Duodenal mucosa (tissue), 2 donors: ENCODE measurements around the gene CCDC85C.

Experiments used
- H3K27ac ChIP-seq: one replicate; pipeline ENCODE4 v1.7.0; 2013; ENCODE audit warnings: low read depth, low read length
- H3K27me3 ChIP-seq, 2 donors: one replicate each; pipeline ENCODE4 v1.7.0; 2013; ENCODE audit warnings: low read length in 2 of 2, control low read depth in 1 of 2; ENCODE audit not compliant: insufficient read depth in 2 of 2, control insufficient read depth in 1 of 2
- H3K36me3 ChIP-seq, 2 donors: one replicate each; pipeline ENCODE4 v1.7.0; 2013; ENCODE audit warnings: low read length in 2 of 2, control low read depth in 1 of 2; ENCODE audit not compliant: insufficient read depth in 2 of 2, control insufficient read depth in 1 of 2
- H3K4me1 ChIP-seq, 2 donors: one replicate each; pipeline ENCODE4 v1.7.0; 2013; ENCODE audit warnings: low read length in 2 of 2, control low read depth in 1 of 2; ENCODE audit not compliant: insufficient read depth in 2 of 2, control insufficient read depth in 1 of 2
- H3K4me3 ChIP-seq, 2 donors: one replicate each; pipeline ENCODE4 v1.7.0; 2013; ENCODE audit warnings: low read length in 2 of 2, low read depth in 1 of 2
- H3K9ac ChIP-seq, 2 donors: one replicate each; pipeline ENCODE4 v1.7.0; 2013; ENCODE audit warnings: low read length in 2 of 2, low read depth in 1 of 2
- H3K9me3 ChIP-seq, 2 donors: one replicate each; pipeline ENCODE4 v1.7.0; 2013; ENCODE audit warnings: low read length in 2 of 2, control low read depth in 1 of 2; ENCODE audit not compliant: control insufficient read depth in 1 of 2

The CCDC85C gene

GRCh38 chr14:99475660-99476059, 128.3 kb downstream of the CCDC85C start:
- H3K9me3 ChIP-seq = no peaks in the 10 kb centered on the region
- H3K4me1 ChIP-seq = peaks cover 23 to 26% of the 10 kb centered on the region in 2 donors
- H3K27ac ChIP-seq = no peak overlapping the region
- no peak overlapping the region for H3K9ac ChIP-seq
- H3K27me3 ChIP-seq = no peaks in the 10 kb centered on the region
- no peak overlapping the region for H3K4me3 ChIP-seq
- H3K36me3 ChIP-seq = no peaks in the 10 kb centered on the region

GRCh38 chr14:99475179-99475578, 128.8 kb downstream of the CCDC85C start:
- no peak overlapping the region for H3K9ac ChIP-seq
- no peaks in the 10 kb centered on the region for H3K36me3 ChIP-seq
- H3K4me3 ChIP-seq = no peak overlapping the region
- H3K4me1 ChIP-seq = peaks cover 23 to 26% of the 10 kb centered on the region in 2 donors
- no peaks in the 10 kb centered on the region for H3K27me3 ChIP-seq
- H3K9me3 ChIP-seq = no peaks in the 10 kb centered on the region
- no peak overlapping the region for H3K27ac ChIP-seq

GRCh38 chr14:99473458-99473857, 130.5 kb downstream of the CCDC85C start:
- H3K27ac ChIP-seq = no peak overlapping the region
- peaks cover 9 to 19% of the 10 kb centered on the region in 2 donors for H3K4me1 ChIP-seq
- no peaks in the 10 kb centered on the region for H3K36me3 ChIP-seq
- no peaks in the 10 kb centered on the region for H3K9me3 ChIP-seq
- no peaks in the 10 kb centered on the region for H3K27me3 ChIP-seq
- no peak overlapping the region for H3K9ac ChIP-seq
- no peak overlapping the region for H3K4me3 ChIP-seq

DNA sequence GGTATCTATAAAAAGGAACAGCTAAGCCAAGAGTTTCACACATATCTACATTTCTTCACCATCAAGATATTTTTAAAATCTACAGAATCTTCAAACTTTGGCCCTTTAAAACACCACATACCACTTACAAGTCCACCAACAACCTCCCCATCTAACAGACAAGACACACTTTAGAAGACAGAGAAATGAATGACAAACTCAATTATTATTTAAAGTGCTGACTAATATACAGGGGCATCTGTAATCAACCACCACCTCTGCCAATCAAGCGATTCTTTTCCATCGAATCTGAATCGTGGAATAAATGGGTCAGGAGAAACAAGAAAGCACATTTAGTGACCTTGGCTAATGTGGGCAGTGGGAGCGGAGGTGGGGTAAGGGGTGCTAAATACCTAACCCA, 131.1 kb downstream of the CCDC85C start:
- Histone ChIP-seq H3K4me1 (peaks cover 8 to 19% of the 10 kb centered on the region in 2 donors), H3K4me3 (no peak overlapping the region), H3K36me3 (no peaks in the 10 kb centered on the region), H3K9ac (no peak overlapping the region), H3K9me3 (no peaks in the 10 kb centered on the region), H3K27me3 (no peaks in the 10 kb centered on the region), H3K27ac (no peak overlapping the region)

GRCh38 chr14:99471731-99472130, 132.3 kb downstream of the CCDC85C start:
- no peak overlapping the region for H3K9ac ChIP-seq
- no peak overlapping the region for H3K27ac ChIP-seq
- peaks cover 4 to 20% of the 10 kb centered on the region in 2 donors for H3K4me1 ChIP-seq
- H3K9me3 ChIP-seq = no peaks in the 10 kb centered on the region
- H3K36me3 ChIP-seq = no peaks in the 10 kb centered on the region
- no peak overlapping the region for H3K4me3 ChIP-seq
- H3K27me3 ChIP-seq = no peaks in the 10 kb centered on the region

DNA sequence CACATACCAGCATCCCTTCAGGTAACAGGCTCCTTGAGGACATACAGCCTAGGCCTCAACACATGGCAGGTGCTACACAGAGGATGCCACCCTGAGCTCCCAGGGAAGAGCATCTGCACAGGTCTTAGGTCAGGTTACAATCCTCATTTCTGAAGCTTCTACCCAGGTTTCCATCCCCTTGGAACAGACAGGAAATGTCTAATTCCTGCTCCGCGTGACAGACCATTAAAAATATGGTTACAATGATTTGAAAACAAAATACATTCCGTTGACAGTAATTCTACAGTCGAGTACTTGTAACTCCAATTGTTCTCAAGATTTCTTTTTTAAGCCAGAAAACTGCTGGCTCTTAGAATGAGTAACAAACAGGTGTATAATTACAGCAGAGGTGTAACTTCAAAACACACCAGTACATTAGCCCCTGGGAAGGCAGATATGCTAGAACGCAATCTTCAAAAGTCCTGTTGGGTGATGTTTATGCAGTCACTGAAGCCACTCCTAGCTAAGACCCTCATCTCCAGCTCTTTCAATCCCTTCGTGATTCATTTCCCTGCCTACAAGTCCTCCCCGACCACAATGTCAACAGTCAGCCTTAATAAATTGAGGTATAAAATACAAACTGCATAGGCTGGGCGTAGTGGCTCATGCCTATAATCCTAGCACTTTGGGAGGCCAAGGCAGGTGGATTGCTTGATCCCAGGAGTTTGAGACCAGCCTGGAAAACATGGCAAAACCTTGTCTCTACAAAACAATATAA, 135.0 kb downstream of the CCDC85C start:
- Histone ChIP-seq H3K9me3 (no peaks in the 10 kb centered on the region), H3K27ac (no peak overlapping the region), H3K4me1 (peaks cover 4 to 13% of the 10 kb centered on the region in 2 donors), H3K9ac (no peak overlapping the region), H3K36me3 (peaks cover 6 to 15% of the 10 kb centered on the region in 2 donors), H3K27me3 (no peaks in the 10 kb centered on the region), H3K4me3 (no peak overlapping the region)

DNA sequence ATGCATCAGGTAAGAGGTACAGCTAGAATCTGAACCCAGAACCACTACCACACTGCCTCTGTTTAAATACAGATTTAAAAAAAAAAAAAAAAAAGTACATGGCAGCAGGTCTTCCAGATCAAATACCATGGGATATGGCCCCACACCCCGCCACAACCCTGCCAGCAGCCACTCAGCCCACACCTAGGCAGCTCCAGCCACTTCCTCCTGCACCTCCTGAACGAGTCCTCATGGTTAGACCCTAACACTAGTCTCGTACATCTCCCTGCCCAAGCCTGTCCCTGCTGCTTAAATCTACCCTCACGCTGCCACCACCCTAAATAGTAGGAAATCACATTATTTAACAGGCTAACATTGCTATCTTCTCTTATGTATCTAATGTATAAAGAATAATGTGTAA, 135.9 kb downstream of the CCDC85C start:
- Histone ChIP-seq H3K27me3 (no peaks in the 10 kb centered on the region), H3K36me3 (peaks cover 6 to 25% of the 10 kb centered on the region in 2 donors), H3K4me1 (peaks cover 4 to 12% of the 10 kb centered on the region in 2 donors), H3K27ac (no peak overlapping the region), H3K9me3 (no peaks in the 10 kb centered on the region), H3K4me3 (no peak overlapping the region), H3K9ac (no peak overlapping the region)

- peaks cover 4 to 10% of the 10 kb centered on the region in 2 donors for H3K4me1 ChIP-seq
- no peak overlapping the region for H3K4me3 ChIP-seq
- H3K9ac ChIP-seq = no peak overlapping the region
- H3K9me3 ChIP-seq = no peaks in the 10 kb centered on the region
- no peak overlapping the region for H3K27ac ChIP-seq
- peaks cover 10 to 30% of the 10 kb centered on the region in 2 donors for H3K36me3 ChIP-seq
- no peaks in the 10 kb centered on the region for H3K27me3 ChIP-seq
Measured at GRCh38 chr14:99467336-99468078, 136.5 kb downstream of the CCDC85C start.

- Histone ChIP-seq H3K36me3 (peaks cover 13 to 36% of the 10 kb centered on the region in 2 donors), H3K27ac (no peak overlapping the region), H3K27me3 (no peaks in the 10 kb centered on the region), H3K9me3 (no peaks in the 10 kb centered on the region), H3K9ac (no peak overlapping the region), H3K4me3 (no peak overlapping the region), H3K4me1 (peaks cover 4 to 10% of the 10 kb centered on the region in 2 donors)
Measured at GRCh38 chr14:99466758-99467157, 137.2 kb downstream of the CCDC85C start.

GRCh38 chr14:99465288-99465687, 138.7 kb downstream of the CCDC85C start:
- H3K9me3 ChIP-seq = no peaks in the 10 kb centered on the region
- peaks cover 13 to 46% of the 10 kb centered on the region in 2 donors for H3K36me3 ChIP-seq
- H3K9ac ChIP-seq = no peak overlapping the region
- no peak overlapping the region for H3K27ac ChIP-seq
- H3K4me3 ChIP-seq = no peak overlapping the region
- peaks cover 4 to 10% of the 10 kb centered on the region in 2 donors for H3K4me1 ChIP-seq
- no peaks in the 10 kb centered on the region for H3K27me3 ChIP-seq
